NCI-H774 (cell line): ENCODE data around the gene WASL.
"Not testable (repeated sequence)": the region's sequence is repeated elsewhere in the genome, so short reads cannot be mapped to it uniquely, and the experiment has no call there.

Source experiments
- DNase-seq: peaks from one replicate; lab custom pipeline; 2025; lab: John Stamatoyannopoulos, UW

The WASL gene

DNA sequence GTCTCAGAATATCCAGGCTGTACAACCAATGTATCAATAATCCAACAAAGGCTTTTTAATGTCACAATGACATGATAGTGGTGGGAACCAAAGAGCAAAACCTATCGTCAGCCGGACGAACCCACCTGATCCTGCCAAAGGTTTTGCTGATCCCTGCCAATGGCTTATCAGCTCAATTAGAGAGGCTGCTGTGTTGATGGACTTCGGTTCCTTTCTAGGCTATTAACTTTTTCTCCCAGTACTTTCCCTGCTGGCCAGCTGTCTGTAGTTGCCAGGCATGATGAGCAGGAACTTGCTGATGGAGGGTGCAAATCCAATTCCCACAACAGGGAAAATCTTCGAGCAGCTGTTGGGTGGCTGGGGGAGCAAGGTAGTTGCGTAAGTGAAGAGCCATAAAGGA, 90.8 kb downstream of the WASL start:
- no peak for DNase-seq

GRCh38 chr7:123657304-123657685, 91.5 kb downstream of the WASL start:
- DNase-seq: no peak

GRCh38 chr7:123656544-123657303, 92.1 kb downstream of the WASL start:
- no peak for DNase-seq

GRCh38 chr7:123655614-123656013, 93.2 kb downstream of the WASL start, which contains the start of gene LMOD2:
LMOD2 (plus strand) TSS chr7:123655866; CDS start chr7:123655964, 98 bp downstream.
- DNase-seq: no peak

DNA sequence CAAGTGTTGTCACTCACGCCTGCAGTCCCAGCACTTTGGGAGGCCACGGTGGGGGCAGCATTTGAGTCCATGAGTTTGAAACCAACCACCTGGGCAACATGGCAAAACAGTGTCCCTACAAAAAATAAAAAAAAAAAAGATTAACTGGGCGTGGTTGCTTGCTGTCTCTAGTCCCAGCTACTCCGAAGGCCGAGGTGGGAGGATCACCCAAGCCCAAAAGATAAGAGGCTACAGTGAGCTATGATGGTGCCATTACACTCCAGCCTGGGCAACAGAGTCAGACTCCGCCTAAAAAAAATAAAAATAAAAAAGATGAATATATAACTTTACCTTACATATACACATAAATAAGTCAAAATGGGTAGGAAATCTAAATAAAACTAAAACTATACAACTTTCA, 95.6 kb downstream of the WASL start:
- no peak for DNase-seq

GRCh38 chr7:123652406-123652805, 96.4 kb downstream of the WASL start:
- DNase-seq: no peak

DNA sequence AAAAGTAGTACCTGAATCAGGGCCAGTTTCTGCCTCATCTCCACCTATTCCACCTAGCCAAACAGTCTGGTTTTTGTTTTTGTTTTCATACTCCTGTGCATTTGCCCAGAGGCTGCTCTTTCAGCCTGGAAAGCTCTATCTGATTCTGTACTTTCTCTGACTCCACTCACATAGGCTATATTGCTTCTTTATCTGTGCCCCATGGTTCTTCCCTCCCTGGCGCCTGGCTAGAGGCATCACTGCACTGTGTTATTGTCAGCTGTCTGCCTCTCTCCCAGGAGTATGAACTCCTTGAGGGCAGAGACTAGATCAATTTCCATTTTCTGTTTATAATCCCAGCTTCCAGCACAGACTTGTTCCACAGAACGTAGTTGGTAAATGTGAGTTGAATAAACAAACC, 98.2 kb downstream of the WASL start:
- DNase-seq: no peak

GRCh38 chr7:123649964-123650363, 98.8 kb downstream of the WASL start:
- DNase-seq: no peak

DNA sequence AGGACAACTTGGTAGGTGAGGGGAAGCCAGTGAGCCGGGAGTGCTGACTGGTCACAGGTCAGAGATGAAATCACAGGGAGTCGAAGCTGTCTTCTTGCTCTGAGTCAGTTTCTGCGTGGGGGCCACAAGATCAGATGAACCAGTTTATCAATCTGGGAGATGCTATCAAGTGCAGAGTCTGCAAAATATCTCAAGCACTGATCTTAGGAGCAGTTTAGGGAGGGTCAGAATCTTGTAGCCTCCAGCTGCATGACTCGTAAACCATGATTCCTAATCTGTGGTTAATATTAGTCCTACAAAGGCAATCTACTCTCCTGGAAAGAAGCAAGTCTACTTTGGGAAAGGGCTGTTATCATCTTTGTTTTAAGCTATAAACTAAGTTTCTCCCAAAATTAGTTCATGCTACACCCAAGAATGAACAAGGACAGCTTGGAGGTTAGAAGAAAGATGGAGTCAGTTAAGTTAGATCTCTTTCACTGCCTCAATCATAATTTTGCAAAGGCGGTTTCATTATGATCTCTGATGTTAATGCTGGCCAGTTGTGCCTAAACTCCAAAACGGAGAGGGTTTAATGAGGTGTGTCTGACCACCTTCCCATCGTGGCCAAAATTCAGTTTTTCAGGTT, 101.6 kb downstream of the WASL start:
- DNase-seq: no peak

- DNase-seq: no peak
Measured at GRCh38 chr7:123645516-123645915, 103.3 kb downstream of the WASL start.

DNA sequence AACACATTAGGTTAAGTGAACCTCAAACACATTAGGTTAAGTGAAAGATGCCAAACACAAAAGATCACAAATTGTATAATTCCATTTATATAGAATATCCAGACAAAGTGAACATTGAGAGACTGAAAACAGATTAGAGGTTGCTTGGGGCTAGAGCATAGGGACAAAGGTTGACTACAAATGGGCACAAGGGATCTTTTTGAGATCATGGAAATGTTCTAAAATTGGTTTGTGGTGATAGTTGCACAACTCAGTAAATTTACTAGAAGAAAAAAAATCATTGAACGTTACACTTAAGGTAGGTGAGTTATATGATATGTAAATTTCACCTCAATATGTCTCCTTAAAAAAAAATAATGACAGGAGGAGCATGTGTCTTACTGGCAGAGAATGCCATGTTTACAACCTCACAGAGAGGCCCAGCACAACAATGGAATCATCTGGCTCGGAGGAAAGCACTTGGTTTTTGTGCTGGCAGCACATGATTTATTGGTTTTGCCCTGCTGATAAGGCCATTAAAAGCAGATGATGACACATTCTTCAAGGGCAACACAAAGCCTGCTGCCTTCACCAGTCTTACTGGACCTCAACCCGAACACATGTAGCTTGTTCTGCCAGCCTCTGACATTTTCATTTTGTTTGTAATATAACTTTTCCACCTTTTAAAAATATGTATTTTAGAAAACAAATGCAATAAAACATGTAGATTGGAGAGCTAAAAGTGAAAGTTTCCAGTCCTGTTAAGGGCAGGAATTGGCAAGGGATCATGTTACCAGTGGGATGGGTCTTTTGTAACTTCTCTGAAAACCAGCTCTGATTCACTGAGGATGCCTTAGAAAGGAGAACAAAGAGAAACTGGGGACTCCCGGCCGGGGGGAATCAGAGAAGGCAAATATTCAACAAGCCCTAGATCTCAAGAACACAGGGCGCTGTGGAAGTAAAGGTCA, 105.0 kb downstream of the WASL start:
- peak; percentile 67 for DNase-seq

DNA sequence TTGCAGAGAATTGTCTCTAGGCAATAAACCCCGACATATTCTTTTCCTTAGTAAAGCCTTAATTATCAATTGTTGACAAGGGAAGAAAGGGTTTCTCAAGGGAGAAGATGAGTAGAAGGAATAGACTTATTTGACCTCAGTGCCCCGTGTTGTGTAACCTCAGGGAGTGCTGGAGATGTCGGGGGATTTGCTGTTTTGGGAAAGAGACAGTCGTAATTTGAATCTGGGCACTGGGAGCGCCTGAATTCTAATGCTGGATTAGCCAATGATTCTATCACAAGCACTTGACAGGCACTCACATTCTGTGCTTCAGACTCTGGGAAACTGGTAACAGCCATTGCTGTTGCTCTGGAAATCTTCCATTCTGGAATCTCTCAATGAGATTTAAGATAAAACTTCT, 106.9 kb downstream of the WASL start:
- DNase-seq: no peak

- DNase-seq: no peak
Measured at GRCh38 chr7:123640583-123640982, 108.2 kb downstream of the WASL start.

DNA sequence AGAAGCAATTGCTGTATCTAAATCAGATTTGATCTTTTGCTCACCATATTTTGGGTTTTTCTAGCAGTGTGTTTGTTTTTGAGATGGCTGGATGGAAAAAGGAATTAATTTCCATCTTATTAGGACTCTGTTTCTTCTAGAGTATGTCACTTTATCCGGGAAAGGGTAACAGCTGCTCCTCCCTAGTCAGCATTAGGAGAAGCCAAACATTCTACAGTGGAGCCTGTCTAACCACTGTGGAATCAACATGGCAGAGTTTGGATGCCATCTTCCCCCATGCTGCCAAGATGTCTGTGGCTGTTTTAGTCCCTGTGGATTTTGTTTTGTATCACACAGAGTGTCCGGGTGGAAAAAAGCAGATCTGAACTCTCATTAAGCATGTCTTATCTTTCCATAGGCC, 109.2 kb downstream of the WASL start:
- no peak for DNase-seq

GRCh38 chr7:123637878-123638277, 110.9 kb downstream of the WASL start:
- no peak for DNase-seq

DNA sequence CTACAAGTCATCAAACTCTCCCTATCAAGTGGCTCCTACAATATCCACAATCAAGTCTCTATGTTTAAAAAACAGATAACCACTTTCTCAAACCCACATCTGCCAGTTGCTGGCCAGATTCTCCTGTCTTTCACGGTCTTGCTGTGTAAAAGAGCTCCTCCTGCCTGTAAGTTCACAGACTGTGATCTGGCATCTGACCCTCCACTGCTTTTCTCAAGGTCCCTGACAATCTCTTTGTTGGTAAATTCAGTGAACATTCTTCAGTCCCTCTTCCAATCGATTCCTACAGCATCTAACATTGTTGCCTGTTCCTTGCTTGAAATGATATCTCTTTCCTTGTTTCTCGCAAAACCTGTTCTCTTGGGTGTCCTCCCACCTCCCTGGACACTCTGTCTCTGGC, 111.6 kb downstream of the WASL start:
- no peak for DNase-seq

DNA sequence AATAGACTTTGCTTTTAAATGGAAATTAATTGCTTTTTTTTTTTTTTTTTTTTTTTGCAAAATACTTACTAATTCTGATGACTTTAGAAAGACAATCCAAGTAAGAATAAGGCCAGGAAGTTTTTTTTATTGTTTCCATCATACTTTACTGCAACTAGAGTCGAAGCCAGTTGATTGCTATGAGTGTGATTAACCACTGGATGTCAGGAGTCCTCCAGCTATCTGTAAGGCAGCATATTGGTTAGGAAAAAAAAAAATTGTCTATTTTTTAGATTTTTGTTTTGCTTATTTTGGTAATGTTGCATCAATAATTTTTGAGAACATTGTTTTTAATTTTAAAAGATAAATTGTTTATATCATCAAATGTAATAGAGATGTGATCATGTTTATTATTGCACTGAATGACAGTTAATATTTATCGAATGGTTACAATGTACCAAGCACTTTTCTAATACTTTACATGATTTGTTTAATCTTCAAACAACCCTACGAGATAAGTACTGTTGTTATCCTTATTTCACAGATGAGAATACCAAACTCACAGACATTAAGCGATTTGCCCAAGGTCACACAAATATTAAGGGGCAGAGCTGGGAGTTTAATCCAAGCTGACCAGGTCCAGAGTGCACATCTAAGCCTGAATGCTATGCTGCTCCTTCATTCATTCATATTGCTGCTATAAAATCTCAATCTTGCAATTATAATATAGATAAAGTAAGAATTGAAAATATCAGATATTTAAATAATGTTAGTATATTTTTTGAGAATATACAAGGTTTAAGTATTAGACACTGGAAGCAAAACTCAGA, 113.0 kb downstream of the WASL start:
- no peak for DNase-seq

DNA sequence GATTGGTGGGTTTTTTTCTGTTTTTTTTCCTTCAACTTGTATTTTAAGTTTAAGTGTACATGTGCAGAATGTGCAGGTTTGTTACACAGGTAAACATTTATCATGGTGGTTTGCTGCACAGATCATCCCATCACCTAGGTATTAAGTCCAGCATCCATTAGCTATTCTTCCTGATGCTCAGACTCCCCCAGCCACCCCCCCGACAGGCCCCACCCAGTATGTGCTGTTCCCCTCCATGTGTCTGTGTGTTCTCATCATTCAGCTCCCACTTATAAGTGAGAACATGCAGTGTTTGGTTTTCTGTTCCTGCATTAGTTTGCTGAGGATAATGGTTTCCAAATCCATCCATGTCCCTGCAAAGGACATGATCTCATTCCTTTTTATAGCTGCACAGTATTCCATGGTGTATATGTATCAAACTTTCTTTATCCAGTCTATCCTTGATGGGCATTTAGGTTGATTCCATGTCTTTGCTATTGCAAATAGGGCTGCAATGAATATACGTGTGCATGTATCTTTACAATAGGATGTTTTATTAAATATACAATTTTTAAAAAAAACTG, 114.7 kb downstream of the WASL start:
- DNase-seq: not testable (repeated sequence)

DNA sequence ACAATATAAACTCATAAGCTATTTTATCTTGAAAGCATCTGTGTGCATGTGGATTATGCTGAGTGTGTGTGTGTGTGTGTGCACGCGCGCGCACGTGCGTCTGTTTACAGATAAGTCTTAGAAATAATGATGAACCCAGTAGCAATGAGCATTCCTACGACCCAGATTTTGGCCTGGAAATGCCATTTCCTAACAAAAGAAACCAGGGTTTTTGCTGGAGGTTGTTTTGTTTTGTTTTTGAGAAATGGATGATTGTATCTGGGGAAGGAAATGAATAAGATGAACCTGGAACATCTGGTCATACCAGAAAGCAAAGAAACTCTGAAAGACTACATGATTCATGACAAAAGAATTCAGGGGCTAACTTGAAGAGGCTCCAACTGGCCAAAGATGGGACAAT, 115.2 kb downstream of the WASL start:
- no peak for DNase-seq

DNA sequence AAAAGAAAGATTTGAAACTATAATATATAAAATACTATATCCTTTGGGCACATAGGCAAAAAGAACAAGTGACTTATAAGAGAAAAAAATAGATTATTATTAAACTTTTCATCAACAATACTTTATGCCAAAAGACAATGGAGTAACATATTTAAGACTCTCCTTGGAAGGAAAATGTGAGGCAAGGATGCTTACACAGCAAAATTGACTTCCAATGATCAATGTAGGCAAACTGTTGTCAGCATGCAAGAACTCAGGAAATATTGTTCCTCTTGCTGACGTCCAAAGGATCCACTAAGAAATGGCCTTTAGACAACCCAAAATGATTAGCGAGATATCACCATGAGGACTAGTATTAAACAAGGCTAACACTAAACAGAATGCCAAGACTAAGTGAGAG, 116.0 kb downstream of the WASL start:
- DNase-seq: no peak
